HG03378 (cell line): ENCODE results near the gene ESR1.

ENCODE experiments used
- ATAC-seq: cut with Tn5 transposase; IDR thresholded peaks from one replicate; pipeline ENCODE4 v1.9.1; 2021; ENCODE audit warnings: mild to moderate bottlenecking, moderate library complexity; ENCODE audit not compliant: unreplicated experiment

ESR1 gene

GRCh38 chr6:152166897-152167296 lies 359.4 kb downstream of the ESR1 start:
- ATAC-seq: no peak

DNA sequence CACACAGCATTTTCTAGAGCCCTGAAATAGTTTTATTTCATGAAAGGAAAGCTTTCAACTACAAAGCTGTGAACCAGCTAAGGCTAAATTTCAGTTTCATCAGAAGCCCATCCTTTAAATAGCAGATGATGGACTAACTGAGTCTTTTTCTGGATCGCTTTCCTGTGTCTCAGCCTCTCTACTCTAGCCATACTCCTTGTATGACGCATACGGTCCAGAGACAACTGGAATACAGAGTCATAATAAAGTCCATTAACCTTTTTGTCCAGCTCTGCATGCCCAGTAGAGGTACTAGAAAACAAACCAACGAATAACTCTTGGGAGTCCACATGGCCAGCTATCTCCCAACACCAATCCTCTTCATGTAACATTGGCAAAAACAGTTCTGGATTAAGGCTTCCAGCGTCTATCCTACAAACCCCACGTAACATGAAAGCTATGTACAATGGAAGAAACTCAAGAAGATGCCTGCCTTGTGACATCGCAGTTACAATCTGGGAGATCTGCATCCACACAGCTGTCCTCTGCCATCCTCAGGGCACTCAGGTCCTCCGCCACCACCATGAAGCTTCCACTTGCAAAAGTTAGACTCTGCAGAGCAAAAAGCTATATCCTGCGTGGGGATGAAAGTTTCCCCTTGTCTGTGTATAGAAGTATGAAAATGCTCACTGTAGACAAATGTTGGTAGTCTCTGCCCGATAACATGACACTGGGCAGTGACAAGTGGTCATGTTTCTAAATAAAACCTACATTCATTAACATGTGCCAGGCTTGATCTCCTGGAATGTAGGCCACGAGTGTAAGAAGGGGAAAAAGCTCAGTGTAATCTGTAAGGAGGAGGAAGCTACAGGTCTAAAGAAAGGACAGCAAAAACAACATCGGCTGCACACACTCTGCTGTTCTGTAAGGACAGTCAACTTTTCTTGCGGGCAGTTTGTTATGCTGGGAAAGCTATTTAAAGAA lies 360.4 kb downstream of the ESR1 start:
- no peak for ATAC-seq

DNA sequence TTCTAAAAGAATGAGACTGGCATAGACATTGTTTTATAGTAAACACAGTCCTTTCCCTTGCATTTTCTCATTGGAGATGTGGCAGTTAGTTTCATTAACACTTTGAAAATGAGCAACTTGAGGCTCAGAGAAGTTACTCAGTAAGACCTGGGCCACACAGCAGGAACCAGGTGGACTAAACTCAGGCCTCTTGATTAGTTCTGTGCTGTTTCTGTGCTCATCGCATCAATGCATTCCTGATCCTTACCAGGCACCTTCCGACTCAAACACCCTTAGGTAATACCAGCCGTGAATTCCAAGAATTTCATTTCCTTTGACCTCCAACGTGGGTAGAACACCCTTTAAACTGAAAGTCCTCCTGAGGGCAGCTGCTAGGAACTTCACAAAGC lies 362.8 kb downstream of the ESR1 start:
- no peak for ATAC-seq

DNA sequence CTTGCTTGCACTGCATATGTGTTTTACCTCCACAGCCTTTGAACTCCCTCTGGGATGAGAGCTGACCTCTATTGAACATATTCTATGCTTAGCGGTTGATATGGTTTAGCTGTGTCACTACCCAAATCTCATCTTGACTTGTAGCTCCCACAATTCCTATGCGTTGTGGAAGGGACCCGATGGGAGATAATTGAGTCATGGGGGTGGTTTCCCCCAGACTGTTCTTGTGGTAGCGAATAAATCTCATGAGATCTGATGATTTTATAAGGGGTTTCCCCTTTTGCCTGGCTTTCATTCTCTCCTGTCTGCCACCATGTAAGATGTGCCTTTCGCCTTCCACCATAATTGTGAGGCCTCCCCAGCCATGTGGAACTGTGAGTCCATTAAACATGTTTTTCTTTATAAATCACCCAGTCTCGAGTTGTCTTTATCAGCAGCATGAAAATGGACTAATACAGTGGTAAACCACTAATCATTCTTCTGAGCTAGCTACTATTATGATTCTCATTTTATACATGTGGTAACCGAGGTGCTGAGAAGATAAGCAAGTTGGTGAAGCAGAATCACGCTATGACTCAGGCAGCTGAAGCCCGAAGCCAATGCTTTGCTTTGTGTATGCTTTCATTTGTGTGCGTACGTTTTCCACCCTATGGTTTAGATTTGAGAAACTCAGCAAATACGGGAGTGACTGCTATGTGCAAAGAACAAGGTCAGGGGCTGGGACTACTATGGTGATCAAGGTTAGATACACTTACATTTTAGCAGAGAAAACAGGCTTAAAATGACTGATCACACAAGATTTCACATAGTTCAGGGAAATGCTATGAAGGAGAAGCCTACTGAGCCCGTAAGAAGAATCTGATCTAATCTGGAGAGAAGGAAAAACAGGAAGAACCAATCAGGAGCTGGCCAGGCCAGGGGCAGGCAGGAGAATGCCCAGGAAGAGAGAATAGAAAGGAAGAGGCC lies 363.5 kb downstream of the ESR1 start:
- ATAC-seq: peak; percentile 99

- no peak for ATAC-seq
Observed at GRCh38 chr6:152173321-152173720, 365.8 kb downstream of the ESR1 start.

DNA sequence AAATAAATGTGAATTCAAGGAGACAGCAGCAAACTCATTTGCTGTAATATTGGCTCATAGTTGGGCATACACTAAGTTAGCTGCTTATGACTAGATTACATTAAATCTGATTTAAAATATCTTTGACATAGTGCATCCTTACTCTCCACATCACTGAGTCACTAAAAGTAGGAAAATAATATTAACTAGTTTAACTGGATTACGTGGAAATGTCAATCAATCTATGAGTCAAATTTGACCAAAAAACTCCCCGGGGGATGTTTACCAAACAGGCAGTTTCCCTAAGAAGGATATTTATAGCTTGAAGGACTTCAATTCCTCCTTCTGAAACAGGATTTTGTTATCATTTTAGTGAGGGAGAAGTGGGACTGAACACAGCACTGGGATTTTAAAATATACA lies 366.5 kb downstream of the ESR1 start:
- no peak for ATAC-seq

- no peak for ATAC-seq
Observed at GRCh38 chr6:152176268-152176667, 368.8 kb downstream of the ESR1 start.
